IMR-90 (cell line): ENCODE measurements around the gene SLC19A1. TPM values are rescaled to one million over a fixed set of nuclear protein-coding genes. Genes with fewer than 3 reads are reported as not detected.
A peak's percentile ranks its signal among the peaks of the same experiment; 100 is the strongest.

ENCODE experiments used
- ATAC-seq: fragments of 200-7000 bp; cut with Tn5 transposase; 2 replicates; pipeline ENCODE4 v1.9.1; 2020; ENCODE audit warnings: low read depth, mild to moderate bottlenecking, moderate library complexity
- BruUV-seq: library from RNA; stranded (reverse); fragments of 400-500 nt; replicated peaks from 2 replicates; lab custom pipeline; 2021; lab: Mats Ljungman, UMichigan
- CTCF ChIA-PET: fragments of 300-600 bp; formaldehyde crosslinking; extraction: SDS; loops from one replicate; lab custom pipeline; 2021; ENCODE audit warnings: antibody characterized with exemption; lab: Yijun Ruan, JAX
- POLR2A ChIA-PET: fragments of 300-600 bp; sonication (Branson Sonifier 250); formaldehyde crosslinking; loops from one replicate; lab custom pipeline; 2022; ENCODE audit warnings: antibody characterized with exemption; ENCODE audit not compliant: unreplicated experiment; lab: Charles Lee
- DNase-seq: peaks from one replicate; pipeline ENCODE4 v3.0.0; 2013
- H2AFZ ChIP-seq: replicated peaks from 2 replicates; pipeline ENCODE3; 2013; ENCODE audit warnings: low read length, mild to moderate bottlenecking; ENCODE audit not compliant: poor library complexity
- H2AK5ac ChIP-seq: 2 replicates; pipeline ENCODE4 v1.6.1; 2013; ENCODE audit warnings: low read depth, low read length, inconsistent platforms
- H2AK9ac ChIP-seq: replicated peaks from 2 replicates; pipeline ENCODE3; 2013; ENCODE audit warnings: mild to moderate bottlenecking, low read depth, low read length, moderate library complexity; ENCODE audit not compliant: poor library complexity
- H2BK120ac ChIP-seq: 2 replicates; pipeline ENCODE4 v1.6.1; 2013; ENCODE audit warnings: low read depth, low read length, inconsistent platforms
- H2BK15ac ChIP-seq: 3 replicates; pipeline ENCODE4 v1.6.1; 2013; ENCODE audit warnings: low read depth, low read length, inconsistent platforms
- H2BK20ac ChIP-seq: 2 replicates; pipeline ENCODE4 v1.6.1; 2013; ENCODE audit warnings: low read depth, mild to moderate bottlenecking, inconsistent platforms, low read length, moderate library complexity
- H2BK5ac ChIP-seq: 2 replicates; pipeline ENCODE4 v1.6.1; 2013; ENCODE audit warnings: mild to moderate bottlenecking, low read depth, low read length, inconsistent platforms; ENCODE audit not compliant: poor library complexity, severe bottlenecking
- H3K14ac ChIP-seq: replicated peaks from 2 replicates; pipeline ENCODE4 v1.6.1; 2013; ENCODE audit warnings: low read depth, low read length, inconsistent platforms
- H3K18ac ChIP-seq: 2 replicates; pipeline ENCODE4 v1.6.1; 2013; ENCODE audit warnings: low read depth, low read length, control low read depth
- H3K23ac ChIP-seq: 2 replicates; pipeline ENCODE4 v1.6.1; 2013; ENCODE audit warnings: low read depth, low read length, inconsistent platforms
- H3K27ac ChIP-seq: 2 replicates; pipeline ENCODE4 v1.5.1; 2013; ENCODE audit warnings: mild to moderate bottlenecking, control low read depth, low read length; ENCODE audit not compliant: insufficient read depth
- H3K27me3 ChIP-seq: 2 replicates; pipeline ENCODE4 v1.6.1; 2013; ENCODE audit warnings: low read length; ENCODE audit not compliant: control insufficient read depth, insufficient read depth
- H3K36me3 ChIP-seq: 2 replicates; pipeline ENCODE4 v1.6.1; 2013; ENCODE audit warnings: low read length, mixed read lengths; ENCODE audit not compliant: control insufficient read depth, insufficient read depth
- H3K4ac ChIP-seq: 2 replicates; pipeline ENCODE4 v1.6.1; 2013; ENCODE audit warnings: low read depth, low read length, inconsistent platforms
- H3K4me1 ChIP-seq: 2 replicates; pipeline ENCODE4 v1.6.1; 2013; ENCODE audit warnings: low read length, mixed read lengths; ENCODE audit not compliant: control insufficient read depth, insufficient read depth
- H3K4me2 ChIP-seq: 2 replicates; pipeline ENCODE4 v1.6.1; 2013; ENCODE audit warnings: low read depth, mild to moderate bottlenecking, control low read depth, low read length, moderate library complexity
- H3K4me3 ChIP-seq: 2 replicates; pipeline ENCODE4 v1.5.1; 2013; ENCODE audit warnings: low read depth, mild to moderate bottlenecking, control low read depth, low read length, moderate library complexity; ENCODE audit not compliant: insufficient read depth
- H3K56ac ChIP-seq: 2 replicates; pipeline ENCODE4 v1.6.1; 2013; ENCODE audit warnings: low read length, inconsistent platforms; ENCODE audit not compliant: insufficient read depth; ENCODE audit errors: extremely low read depth
- H3K79me1 ChIP-seq, 2 experiments: 2 replicates each; pipeline ENCODE4 v1.6.1; 2013; ENCODE audit warnings: low read length in 2 of 2, inconsistent platforms in 1 of 2, low read depth in 1 of 2
- H3K9ac ChIP-seq: 2 replicates; pipeline ENCODE4 v1.6.1; 2013; ENCODE audit warnings: low read depth, low read length, control low read depth
- H3K9me1 ChIP-seq: 2 replicates; pipeline ENCODE4 v1.6.1; 2013; ENCODE audit warnings: low read length, inconsistent platforms; ENCODE audit not compliant: insufficient read depth
- H3K9me3 ChIP-seq: 2 replicates; pipeline ENCODE4 v1.6.1; 2013; ENCODE audit warnings: low read length; ENCODE audit not compliant: control insufficient read depth, insufficient read depth
- H4K20me1 ChIP-seq: 2 replicates; pipeline ENCODE4 v1.6.1; 2013; ENCODE audit warnings: low read length, inconsistent platforms; ENCODE audit not compliant: insufficient read depth
- H4K5ac ChIP-seq: 2 replicates; pipeline ENCODE4 v1.6.1; 2013; ENCODE audit warnings: mild to moderate bottlenecking, low read depth, low read length, control low read depth
- H4K8ac ChIP-seq, 2 experiments: 2 replicates each; pipeline ENCODE4 v1.6.1; 2013; ENCODE audit warnings: low read depth in 2 of 2, low read length in 2 of 2, control low read depth in 1 of 2, inconsistent platforms in 1 of 2
- H4K91ac ChIP-seq: 2 replicates; pipeline ENCODE4 v1.6.1; 2013; ENCODE audit warnings: low read depth, low read length, inconsistent platforms; ENCODE audit not compliant: insufficient read depth
- CEBPB ChIP-seq: IDR thresholded peaks from 2 replicates; pipeline ENCODE4 v1.6.1; 2012; ENCODE audit warnings: low read depth, low read length, improper control_type of control experiment
- CHD1 ChIP-seq: IDR thresholded peaks from 2 replicates; pipeline ENCODE4 v1.6.1; 2012; ENCODE audit warnings: low read depth, low read length, improper control_type of control experiment
- FOS ChIP-seq: fragments of 150-350 bp; IDR thresholded peaks from 2 replicates; pipeline ENCODE4 v1.6.1; 2016; ENCODE audit warnings: low read depth, low read length
- MAZ ChIP-seq: IDR thresholded peaks from 2 replicates; pipeline ENCODE4 v1.6.1; 2012; ENCODE audit warnings: low read depth, mild to moderate bottlenecking, low read length, improper control_type of control experiment, moderate library complexity, borderline replicate concordance
- POLR2A ChIP-seq: IDR thresholded peaks from 2 replicates; pipeline ENCODE4 v1.6.1; 2012; ENCODE audit warnings: mild to moderate bottlenecking, low read depth, low read length
- RAD21 ChIP-seq: IDR thresholded peaks from 2 replicates; pipeline ENCODE4 v1.6.1; 2012; ENCODE audit warnings: low read length, improper control_type of control experiment
- RCOR1 ChIP-seq: IDR thresholded peaks from 2 replicates; pipeline ENCODE4 v1.6.1; 2012; ENCODE audit warnings: mild to moderate bottlenecking, low read length, improper control_type of control experiment; ENCODE audit not compliant: insufficient replicate concordance
- RFX5 ChIP-seq: IDR thresholded peaks from 2 replicates; pipeline ENCODE4 v1.8.0; 2012; ENCODE audit warnings: low read depth, mild to moderate bottlenecking, low read length, moderate library complexity
- SMC3 ChIP-seq: fragments of 150-350 bp; IDR thresholded peaks from 2 replicates; pipeline ENCODE4 v1.6.1; 2016; ENCODE audit warnings: low read depth, mild to moderate bottlenecking, antibody characterized with exemption, low read length, moderate library complexity
- whole genome bisulfite sequencing, 2 experiments: methylation state at CpG; one replicate each; pipeline versions ENCODE4 v1.1.5 to v1.1.7; 2013; ENCODE audit warnings: missing lambda C conversion rate in 2 of 2; ENCODE audit not compliant: insufficient read length in 1 of 2; ENCODE audit errors: extremely low coverage in 2 of 2; 5-methylcytosine and 5-hydroxymethylcytosine counted together
- dilution Hi-C: fragments of 300-500 bp; cut with HindIII; formaldehyde crosslinking; loops from one replicate; pipeline ENCODE4 v1.14.3; 2018; ENCODE audit warnings: low sequenced_read_pairs; ENCODE audit not compliant: unreplicated experiment
- in situ Hi-C: fragments of 300-500 bp; cut with MboI; formaldehyde crosslinking; loops from 3 replicates; pipeline ENCODE4 v1.14.3; 2019; ENCODE audit warnings: low sequenced_read_pairs, inconsistent platforms, mixed read lengths
- intact Hi-C: fragments of 100-400 bp; cut with micrococcal nuclease; formaldehyde crosslinking; loops from 2 replicates; pipeline ENCODE4 v1.10.0; 2022
- polyA plus RNA-seq, 3 experiments: library from polyadenylated mRNA; depleted of rRNA; stranded (reverse); fragments of >200 nt; gene quantifications; 2 replicates each; pipeline ENCODE4 v1.2.3, GENCODE V29; 2012; ENCODE audit warnings: low replicate concordance in 1 of 3
- total RNA-seq: library from RNA; depleted of rRNA; stranded (reverse); fragments of >200 nt; gene quantifications from 2 replicates; pipeline ENCODE4 v1.2.3, GENCODE V29; 2012
- TF ChIP-seq, protein P1 (sequence below): fragments of 150-350 bp; IDR thresholded peaks from 2 replicates; pipeline ENCODE4 v1.6.1; 2016; ENCODE audit warnings: low read depth, mild to moderate bottlenecking, low read length, moderate library complexity, borderline replicate concordance
- TF ChIP-seq, protein P2 (sequence below): fragments of 150-350 bp; IDR thresholded peaks from 2 replicates; pipeline ENCODE4 v1.6.1; 2017; ENCODE audit warnings: mild to moderate bottlenecking, antibody characterized with exemption, low read length, low read depth

The SLC19A1 gene
- total and polyA plus RNA-seq, 2 of the 4 experiments (the other 2 are of a cell fraction): 2.2 to 16.2 TPM

DNA sequence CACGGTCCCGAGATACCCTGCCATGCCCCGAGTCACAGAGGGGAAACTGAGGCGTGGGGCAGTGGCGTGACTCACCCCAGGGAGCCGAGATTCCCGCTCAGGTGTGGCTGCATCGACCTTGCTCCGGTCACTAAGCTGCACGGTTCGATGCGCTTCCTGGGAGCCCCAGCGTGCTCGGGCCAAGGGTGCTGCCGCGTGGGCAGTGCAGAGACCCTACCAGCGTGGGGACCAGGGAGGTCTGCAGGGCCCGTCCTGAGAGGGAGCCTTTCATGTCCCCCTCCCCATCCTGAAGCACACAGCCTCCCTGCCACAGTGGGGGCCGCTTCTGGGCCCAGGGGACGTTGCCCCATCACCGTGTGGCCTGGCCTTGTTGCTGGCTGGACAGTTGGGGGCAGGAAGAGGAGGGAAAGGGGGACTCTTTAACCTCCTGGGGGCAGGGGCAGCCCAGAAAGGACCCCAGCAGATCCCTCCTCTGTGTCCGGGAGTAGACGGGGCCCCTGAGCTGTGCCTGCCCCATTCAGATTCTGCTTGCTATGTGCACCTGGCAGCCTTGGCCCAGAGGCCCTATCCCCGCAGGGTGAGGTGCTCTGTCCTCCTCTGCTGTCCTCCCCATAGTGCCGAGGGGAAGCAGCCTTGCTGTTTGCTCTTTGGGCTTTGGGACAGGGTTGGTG, 84.9 kb downstream of the SLC19A1 start:
- TF ChIP-seq, protein P1, sequence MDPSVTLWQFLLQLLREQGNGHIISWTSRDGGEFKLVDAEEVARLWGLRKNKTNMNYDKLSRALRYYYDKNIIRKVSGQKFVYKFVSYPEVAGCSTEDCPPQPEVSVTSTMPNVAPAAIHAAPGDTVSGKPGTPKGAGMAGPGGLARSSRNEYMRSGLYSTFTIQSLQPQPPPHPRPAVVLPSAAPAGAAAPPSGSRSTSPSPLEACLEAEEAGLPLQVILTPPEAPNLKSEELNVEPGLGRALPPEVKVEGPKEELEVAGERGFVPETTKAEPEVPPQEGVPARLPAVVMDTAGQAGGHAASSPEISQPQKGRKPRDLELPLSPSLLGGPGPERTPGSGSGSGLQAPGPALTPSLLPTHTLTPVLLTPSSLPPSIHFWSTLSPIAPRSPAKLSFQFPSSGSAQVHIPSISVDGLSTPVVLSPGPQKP: no peak
- TF ChIP-seq CHD1 (no peak), RCOR1 (no peak), SMC3 (no peak), POLR2A (no peak), MAZ (no peak), FOS (no peak), CEBPB (no peak), RAD21 (no peak), RFX5 (no peak)
- TF ChIP-seq, protein P2, sequence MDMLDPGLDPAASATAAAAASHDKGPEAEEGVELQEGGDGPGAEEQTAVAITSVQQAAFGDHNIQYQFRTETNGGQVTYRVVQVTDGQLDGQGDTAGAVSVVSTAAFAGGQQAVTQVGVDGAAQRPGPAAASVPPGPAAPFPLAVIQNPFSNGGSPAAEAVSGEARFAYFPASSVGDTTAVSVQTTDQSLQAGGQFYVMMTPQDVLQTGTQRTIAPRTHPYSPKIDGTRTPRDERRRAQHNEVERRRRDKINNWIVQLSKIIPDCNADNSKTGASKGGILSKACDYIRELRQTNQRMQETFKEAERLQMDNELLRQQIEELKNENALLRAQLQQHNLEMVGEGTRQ: no peak
- Histone ChIP-seq H3K27ac (no peak overlapping the region), H3K27me3 (no peaks in the 10 kb centered on the region), H3K36me3 (peaks cover 15% of the 10 kb centered on the region; the same call in 1 of the 2 replicates), H3K9ac (no peak overlapping the region), H4K20me1 (peaks cover 48% of the 10 kb centered on the region), H3K4ac (no peak overlapping the region; the same call in 1 of the 2 replicates), H3K9me1 (peaks cover 35% of the 10 kb centered on the region), H2AK9ac (no peak overlapping the region), H2AK5ac (peak overlapping the region; percentile 26; the same call in 1 of the 2 replicates), H2BK15ac (no peak overlapping the region), H4K91ac (peak overlapping the region; percentile 24; the same call in 1 of the 2 replicates), H3K79me1 (peaks cover 30 to 76% of the 10 kb centered on the region in 2 experiments), H3K9me3 (peaks cover 2% of the 10 kb centered on the region; the same call in 1 of the 2 replicates), H4K8ac (no peak overlapping the region), H3K4me2 (no peak overlapping the region), H3K4me3 (no peak overlapping the region), H2BK5ac (no peak overlapping the region), H2AFZ (no peak overlapping the region), H4K5ac (no peak overlapping the region), H3K56ac (no peak overlapping the region), H3K14ac (no peak overlapping the region), H2BK120ac (no peak overlapping the region), H2BK20ac (no peak overlapping the region), H3K4me1 (peaks cover 54% of the 10 kb centered on the region), H3K23ac (no peak overlapping the region), H3K18ac (no peak overlapping the region)
- in situ Hi-C loops: no loop called here
- DNase-seq (no peak), ATAC-seq (no peak)
- intact Hi-C loops: no loop called here
- ChIA-PET CTCF (no interaction called here), POLR2A (no interaction called here)
- dilution Hi-C loops: no loop called here
- 91% methylated on average over 10 of the region's 25 CpGs; no CpG with 5 or more reads in 1 of the 2 experiments for WGBS, 2 experiments
- BruUV-seq: no TSS peak
